ENCODE measurements around the gene CHCHD1.
"Not testable (repeated sequence)": the region's sequence is repeated elsewhere in the genome, so short reads cannot be mapped to it uniquely, and the experiment has no call there.

Gene CHCHD1

DNA sequence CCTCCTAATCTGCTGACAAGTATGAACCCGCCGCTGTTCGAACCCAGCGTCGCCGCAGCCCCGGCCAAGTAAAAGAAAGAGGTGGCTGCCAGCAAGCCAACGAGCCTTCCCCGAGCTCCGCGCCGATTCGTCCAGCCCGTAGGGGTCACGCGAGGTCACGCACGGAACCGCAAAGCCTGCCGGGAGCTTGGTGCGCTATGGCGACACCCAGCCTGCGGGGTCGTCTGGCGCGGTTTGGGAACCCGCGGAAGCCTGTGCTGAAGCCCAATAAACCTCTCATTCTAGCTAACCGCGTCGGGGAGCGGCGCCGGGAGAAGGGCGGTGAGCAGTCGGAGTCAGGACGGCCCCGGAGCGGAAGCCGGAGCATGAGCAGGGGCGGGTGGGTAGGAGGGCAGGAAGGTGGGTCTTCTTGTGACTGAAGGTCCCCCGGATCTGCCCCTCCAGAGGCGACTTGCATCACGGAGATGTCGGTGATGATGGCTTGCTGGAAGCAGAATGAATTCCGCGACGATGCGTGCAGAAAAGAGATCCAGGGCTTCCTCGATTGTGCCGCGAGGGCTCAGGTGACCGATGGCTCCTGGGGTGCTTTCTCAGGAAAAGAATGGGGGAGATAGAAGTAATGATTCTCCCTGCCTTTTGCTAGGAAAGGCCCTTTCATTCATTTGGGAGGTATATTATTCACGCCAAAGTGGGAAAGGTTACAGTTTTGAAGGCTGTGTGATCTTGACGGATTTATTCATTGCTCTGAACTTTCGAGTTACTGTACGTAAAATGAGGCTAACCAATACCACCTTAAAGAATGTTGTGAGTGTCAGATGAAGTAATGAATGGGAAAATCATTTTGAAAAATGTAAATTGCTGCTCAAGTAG is at the start of gene CHCHD1:
Gene CHCHD1 (plus strand): TSS at position 170 of the 870 bp plus-strand sequence. CDS start 28 bp downstream, at position 198.
- DNase-seq (ENCODE audit: low read depth in 2 of 2): peak; percentile 58 to 66

DNA sequence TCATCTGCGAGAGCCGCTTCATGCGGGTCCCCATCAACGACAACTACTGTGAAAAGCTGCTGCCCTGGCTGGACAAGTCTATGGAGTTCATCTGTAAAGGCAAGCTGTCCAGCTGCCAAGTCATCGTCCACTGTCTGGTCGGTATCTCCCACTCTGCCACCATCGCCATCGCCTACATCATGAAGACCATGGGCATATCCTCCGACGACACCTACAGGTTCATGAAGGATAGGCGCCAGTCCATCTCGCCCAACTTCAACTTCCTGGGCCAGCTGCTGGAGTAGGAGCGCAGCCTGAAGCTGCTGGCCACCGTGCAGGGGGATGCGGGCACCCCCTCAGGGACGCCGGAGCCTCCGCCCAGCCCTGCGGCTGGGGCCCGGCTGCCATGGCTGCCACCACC is 49.4 kb upstream of the CHCHD1 start:
- DNase-seq (ENCODE audit: low read depth in 2 of 2): no peak

DNA sequence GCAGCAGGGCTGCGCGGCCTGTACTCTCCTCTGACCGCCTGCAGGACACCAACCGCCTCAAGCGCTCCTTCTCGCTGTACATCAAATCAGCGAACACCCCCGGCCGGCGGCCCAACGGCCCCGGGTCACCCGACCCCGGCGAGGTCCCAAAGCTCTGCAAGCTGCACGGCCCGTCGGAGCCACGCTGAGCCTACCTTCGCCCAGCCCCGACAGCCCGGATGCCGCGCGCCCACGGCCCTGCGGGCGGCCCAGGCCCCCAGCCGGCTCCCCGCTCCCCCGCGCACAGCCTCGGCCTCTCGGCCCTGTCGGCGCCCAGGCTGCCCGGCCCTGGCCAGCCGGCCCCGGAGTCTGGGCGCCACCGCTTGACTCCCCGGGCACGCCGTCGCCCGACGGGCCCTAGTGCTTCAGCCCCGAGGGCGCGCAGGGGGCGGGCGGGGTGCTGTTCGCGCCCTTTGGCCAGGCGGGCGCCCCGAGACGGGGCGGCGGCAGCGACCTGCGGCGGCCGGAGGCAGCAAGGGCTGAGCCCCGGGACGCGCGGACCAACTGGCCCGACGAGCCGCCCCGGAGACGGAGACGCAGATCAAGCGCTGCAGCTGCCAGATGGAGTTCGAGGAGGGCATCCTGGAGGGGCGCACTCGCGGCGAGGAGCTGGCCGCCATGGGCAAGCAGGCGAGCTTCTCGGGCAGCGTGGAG is 48.8 kb upstream of the CHCHD1 start:
- no peak for DNase-seq (ENCODE audit: low read depth in 2 of 2)

DNA sequence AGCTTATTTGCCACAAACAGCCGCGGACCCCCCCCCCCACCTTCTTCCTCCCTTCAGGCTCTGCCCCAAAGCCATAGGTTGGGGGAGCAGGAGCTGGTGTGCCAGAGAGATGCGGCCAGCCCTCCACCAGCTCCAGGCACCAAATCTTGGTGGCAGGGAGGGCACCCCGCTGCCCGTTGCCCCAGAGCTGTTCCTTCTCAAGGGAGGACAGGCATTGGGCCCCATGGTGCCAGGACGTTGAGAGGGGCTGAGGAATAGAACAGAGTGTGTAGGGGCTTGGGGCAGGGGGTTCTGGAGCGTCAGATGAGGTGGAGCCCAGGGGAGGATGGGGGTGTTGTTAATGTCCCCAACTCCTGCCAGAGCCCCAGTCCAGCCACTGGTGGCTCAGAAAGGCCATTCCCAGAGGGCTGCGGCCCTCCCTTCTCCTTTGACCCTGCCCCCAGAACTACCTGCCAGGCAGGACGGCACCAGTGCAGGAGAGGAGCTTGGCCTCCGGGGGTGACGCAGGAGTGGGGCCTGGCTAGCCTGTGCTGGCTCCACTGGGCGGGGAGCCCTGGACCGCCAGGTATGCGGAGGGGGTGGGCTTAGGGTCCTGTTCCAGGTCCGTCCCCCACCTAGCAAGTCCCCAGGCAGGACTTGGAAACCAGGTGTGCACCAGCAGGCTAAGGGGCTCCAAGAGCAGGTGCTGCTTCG is 47.7 kb upstream of the CHCHD1 start:
- no peak for DNase-seq (ENCODE audit: low read depth in 2 of 2)

DNA sequence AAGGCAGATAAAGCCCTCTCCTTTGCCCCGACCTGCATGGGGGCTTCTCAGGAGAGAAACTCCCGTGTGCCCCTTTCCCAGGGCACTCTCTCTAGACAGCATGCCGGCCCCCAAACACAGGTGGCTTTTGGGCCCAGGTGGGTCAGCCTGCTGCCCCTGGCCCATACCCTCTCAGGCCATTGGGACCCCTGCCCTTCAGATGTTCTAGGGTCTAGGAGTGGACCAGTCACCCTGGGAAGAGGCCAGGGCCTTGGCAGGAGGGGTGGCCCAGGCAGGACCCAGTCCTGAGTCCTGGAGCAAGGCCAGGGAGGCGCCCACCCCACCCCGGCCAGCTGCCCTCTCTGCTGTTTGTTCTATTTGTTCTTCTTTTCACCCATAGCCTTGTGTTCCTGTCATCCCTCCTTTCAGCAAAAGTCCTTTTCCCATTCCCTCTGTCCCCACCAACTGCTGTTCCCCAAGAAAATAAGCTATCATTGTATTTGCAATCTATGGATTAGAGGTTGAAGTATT is 47.0 kb upstream of the CHCHD1 start:
- DNase-seq (ENCODE audit: low read depth in 2 of 2): no peak

DNA sequence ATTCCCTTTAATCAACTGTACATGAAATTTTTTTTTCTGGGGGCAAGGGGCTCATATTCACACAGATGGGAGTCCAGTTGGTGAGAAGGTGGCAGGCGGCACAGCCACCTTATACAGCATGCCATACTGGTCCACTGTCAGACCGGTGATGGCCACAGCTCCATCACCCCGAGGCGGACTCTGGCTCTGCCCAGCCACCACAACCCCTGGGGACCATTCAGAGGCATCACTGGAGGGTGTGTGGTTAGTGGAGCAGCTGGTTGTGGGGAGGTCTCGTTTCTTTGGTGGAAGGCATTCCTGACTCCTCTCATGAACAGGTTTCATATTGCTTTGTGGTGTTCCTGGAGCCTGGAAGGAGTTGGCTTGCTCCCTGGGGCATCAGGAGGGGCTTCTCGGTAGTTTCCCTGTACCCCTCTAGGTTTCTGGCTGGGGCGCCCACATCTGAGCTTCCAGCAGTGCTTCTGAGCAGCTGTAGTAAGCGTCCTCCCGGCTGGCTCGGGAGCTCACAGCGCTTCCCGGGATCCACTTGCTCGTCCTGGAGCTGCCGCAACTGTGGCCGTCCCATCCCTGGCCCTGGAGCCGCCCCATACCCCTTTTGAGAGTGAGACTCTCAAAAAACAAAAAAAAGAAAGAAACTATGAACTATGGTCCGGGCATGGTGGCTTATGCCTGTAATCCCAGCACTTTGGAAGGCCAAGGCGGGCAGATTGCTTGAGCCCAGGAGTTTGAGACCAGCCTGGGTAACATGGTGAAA is 41.2 kb upstream of the CHCHD1 start:
- DNase-seq (ENCODE audit: low read depth in 2 of 2): not testable (repeated sequence)

DNA sequence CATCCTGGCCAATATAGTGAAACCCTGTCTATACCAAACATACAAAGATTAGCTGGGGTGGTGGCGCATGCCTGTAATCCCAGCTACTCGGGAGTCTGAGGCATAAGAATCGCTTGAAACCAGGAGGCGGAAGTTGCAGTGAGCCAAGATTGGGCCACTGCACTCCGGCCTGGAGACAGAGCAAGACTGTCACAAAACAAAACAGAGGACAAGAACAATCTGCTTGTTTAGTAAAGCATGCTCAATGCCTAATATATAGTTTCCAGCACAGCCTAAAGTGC is 39.5 kb upstream of the CHCHD1 start:
- no peak for DNase-seq (ENCODE audit: low read depth in 2 of 2)

DNA sequence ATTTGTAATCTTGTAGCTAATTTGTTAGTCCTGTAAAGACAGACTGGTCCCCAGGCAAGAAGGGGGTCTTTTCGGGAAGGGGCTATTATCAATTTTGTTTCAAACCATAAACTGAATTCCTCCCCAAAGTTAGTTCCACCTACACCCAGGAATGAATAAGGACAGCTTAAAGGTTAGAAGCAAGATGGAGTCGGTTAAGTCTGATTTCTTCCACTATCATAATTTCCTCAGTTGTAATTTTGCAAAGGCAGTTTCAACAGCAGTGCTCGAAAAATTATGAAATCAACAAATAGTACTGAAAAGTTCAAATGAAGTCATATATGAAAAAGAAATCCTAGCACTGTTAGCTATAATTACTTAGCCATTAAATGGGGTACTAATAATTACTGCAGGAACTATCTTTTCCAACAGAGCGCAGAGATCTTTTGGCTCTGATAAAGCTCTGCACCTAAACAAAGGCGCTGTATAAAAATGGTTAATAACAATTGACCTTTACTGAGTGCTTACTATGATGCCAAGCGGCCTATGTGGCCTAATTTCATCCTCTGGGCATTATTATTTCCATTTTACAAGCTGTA is 38.4 kb upstream of the CHCHD1 start:
- no peak for DNase-seq (ENCODE audit: low read depth in 2 of 2)

DNA sequence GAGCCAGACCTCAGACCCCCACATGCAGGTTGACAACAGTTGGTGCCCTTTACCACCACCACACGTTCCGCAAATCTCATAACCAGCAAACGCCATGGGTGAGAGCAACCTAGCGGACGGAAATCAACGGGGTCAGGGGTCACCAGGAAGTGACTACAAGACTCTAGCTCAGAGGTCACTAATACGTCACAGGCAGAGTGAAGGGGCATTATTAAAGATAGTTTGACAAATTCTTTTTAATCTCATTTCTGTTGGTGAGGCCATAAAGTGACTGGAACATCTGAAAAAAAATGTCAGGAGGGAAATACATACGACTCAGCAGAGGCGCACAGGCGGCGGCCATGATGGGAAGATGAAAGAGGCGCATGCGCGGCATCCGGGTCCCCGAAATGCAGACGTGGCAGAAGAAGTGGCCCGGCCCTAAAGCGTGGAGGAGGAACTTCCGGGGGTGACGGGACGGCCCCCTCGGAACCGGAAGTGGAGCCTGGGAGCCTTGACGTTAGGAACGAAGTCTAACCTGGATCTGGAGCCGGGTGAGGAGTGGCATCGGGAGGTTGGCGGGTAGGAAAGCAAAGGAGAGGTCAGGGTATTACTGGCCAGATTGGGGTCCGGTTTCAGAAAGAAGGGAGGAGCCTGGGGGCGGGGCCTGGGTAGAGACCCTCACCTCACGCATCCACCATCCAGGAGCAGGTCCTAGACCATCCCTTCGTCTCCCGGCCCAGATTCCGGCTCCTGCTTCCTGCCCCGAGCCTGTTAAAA is 37.8 kb upstream of the CHCHD1 start, which contains the start of gene SEC24C:
Gene SEC24C (plus strand): TSS at position 468 of the 759 bp plus-strand sequence. CDS start 2,461 bp downstream, outside the sequence.
- peak; percentile 91 to 93 for DNase-seq (ENCODE audit: low read depth in 2 of 2)

DNA sequence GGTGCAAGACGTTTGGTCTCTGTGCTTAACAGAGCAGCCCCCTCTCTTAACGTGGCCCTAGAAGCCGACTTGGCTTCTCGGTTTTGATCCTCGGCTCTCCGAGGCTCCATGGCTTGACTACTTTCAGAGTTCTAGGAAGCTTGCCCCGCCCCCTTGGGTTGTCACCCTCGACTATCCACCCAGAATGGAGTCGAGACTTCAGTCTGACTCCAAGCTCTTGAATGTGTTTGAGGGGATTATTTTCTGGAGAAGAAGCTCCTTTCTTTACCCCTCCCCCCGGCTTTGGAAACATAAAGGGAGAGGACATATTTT is 37.2 kb upstream of the CHCHD1 start:
- DNase-seq (ENCODE audit: low read depth in 2 of 2): peak; percentile 20 to 23

DNA sequence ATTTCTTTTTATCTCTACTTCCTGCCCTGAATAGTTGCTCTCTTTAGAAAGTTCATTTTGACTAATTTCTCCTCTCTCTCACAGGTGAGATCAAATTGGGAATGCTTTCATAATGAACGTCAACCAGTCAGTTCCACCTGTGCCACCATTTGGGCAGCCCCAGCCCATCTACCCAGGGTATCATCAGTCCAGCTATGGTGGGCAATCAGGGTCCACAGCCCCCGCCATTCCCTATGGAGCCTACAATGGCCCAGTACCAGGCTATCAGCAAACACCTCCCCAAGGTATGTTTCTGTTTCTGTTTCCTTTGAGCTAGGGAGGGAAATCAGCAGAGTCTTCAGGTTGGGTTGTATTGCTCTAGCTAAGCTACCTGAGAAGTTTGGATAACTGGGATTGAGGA is 35.1 kb upstream of the CHCHD1 start:
- DNase-seq (ENCODE audit: low read depth in 2 of 2): no peak

DNA sequence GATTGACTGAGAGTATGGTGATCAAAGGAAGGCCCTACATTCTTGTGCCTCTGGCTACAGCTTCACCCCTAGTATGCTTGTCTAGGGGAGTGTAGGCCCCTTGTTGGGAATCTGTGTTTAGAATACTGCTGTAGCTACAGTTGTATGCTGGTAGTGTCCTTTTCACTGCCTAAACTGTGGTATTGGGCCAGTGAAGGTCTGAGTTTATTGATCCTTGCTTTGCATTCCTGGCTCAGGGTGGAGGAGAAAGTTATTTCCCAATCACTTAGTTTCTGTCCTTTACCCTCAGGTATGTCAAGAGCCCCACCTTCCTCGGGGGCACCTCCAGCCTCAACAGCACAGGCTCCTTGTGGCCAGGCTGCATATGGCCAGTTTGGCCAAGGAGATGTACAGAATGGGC is 31.0 kb upstream of the CHCHD1 start:
- DNase-seq (ENCODE audit: low read depth in 2 of 2): no peak

DNA sequence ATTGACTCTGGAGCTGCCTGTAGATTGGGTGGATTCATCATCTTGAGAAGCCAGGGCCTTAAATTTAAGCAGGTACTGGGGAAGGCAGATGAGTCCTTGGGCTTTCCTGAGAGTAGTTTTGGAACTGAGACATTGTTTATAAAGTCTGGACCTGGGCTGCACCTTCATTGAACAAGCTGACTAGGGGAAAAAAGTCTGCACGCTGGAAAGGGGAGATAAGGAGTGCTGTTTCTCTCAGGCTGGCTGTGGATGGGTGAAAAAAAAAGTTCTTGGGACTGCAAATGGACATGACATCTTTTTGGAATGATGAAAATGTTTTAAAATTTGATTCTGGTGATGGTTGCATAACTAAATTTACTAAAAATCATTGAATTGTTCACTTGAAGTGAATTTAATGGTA is 25.7 kb upstream of the CHCHD1 start:
- DNase-seq (ENCODE audit: low read depth in 2 of 2): no peak

DNA sequence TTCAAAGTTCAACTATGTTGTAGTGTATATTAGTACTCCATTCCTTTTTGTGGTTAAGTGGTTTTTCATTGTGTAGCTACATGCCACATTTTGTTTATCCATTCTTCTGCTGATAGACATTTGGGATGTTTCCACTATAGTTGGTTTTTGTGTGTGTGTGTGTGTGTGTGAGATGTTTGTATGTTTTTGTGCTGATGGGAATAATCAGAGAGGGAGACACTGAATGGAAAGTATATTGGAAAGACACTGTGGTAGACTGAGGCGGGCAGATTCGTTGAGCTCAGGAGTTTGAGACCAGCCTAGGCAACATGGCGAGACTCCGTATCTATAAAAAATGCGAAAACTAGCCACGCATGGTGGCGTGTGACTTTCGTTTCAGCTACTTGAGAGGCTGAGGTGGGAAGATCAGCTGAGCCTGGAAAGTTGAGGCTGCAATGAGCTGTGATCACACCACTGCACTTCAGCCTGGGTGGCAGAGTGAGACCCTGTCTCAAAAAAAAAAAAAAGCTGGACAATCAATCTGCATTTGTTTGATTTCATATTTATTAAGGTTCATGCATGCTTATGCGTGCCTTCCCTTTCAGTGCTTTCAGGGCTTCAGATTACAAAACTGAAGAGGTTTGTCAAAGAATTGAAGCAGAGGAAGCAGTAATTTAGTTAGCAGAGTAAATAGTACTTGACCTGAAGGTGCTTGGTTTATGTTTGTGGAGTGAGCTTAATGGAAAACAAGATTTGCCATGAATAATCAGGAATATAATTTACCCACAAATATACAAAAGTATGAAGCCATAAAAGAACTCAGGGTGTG is 22.9 kb upstream of the CHCHD1 start:
- no peak for DNase-seq (ENCODE audit: low read depth in 2 of 2)

DNA sequence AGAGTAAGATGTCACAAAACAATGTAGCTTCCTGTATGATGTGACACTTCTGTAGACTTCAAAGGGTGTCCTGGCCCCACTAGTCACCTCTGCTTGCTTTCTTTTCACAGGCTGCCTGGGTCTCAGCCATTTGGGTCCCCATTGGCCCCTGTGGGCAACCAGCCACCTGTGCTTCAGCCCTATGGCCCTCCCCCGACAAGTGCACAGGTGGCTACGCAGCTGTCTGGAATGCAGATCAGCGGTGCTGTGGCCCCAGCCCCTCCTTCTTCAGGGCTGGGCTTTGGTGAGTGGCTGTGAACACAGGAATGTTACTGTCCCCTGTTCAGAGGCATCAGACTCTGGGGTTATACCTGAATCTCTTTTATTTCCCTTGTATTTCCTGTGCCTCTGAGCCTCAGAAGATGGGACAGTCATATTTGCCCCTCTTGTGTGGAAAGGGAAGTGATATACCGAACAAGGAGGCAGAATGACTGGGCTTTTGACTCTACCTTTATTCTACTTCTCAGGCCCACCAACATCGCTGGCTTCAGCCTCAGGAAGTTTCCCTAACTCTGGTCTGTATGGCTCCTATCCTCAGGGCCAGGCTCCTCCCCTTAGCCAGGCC is 22.2 kb upstream of the CHCHD1 start:
- no peak for DNase-seq (ENCODE audit: low read depth in 2 of 2)

DNA sequence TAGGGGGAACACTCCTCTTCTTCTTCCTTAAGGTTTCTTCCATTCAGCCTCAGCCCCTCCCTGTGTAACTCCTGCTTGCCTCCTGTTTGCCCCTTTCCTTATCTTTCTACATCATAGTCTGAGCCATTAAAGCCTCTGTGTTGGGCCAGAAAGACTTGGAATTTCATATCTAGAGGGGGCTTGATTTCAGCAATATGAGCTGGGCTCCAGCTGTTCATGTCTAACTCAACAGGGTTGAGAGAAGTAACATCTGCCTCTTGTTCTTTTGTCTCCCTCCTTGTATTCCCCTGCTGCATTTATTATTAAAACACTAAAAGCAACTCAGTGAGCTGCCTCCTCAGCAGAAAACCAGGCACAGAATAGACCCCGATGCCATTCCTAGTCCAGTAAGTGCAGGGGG is 20.1 kb upstream of the CHCHD1 start:
- DNase-seq (ENCODE audit: low read depth in 2 of 2): no peak

DNA sequence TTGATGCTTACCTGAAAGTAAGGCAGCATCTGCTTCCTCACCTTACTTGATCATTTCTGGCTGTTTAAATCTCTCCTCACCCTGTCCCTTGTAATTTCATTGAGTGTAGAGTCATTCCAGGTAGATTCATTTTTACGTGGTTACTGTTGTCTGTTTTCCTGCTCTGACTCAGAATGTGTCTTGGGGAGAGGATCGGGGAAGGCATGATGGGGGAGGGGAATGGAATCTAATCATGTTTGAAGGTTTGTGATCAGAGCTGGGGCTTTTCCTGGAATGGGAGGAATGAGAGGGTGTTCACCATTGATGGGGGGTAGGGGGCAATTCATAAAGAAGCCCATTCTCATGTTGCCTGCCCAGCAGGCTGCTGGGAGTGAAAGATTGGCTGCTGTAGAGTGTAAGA is 18.9 kb upstream of the CHCHD1 start:
- DNase-seq (ENCODE audit: low read depth in 2 of 2): no peak

DNA sequence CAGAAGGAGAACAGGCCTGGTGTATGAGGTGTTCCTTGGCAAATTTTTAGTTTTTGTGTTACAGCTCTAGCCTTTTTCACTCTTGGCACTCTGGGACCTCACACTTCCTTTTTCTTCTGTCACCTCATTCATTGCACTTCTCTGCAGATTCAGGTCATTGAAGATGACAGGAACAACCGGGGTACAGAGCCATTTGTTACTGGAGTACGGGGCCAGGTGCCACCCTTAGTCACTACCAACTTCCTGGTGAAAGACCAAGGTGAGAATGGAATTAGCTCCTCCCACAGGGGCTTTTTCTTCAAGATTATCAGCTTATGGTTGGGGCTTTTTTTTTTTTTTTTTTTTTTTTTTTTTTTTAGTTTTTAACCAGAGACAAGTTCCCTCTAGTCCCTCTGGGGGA is 18.5 kb upstream of the CHCHD1 start:
- DNase-seq (ENCODE audit: low read depth in 2 of 2): no peak

DNA sequence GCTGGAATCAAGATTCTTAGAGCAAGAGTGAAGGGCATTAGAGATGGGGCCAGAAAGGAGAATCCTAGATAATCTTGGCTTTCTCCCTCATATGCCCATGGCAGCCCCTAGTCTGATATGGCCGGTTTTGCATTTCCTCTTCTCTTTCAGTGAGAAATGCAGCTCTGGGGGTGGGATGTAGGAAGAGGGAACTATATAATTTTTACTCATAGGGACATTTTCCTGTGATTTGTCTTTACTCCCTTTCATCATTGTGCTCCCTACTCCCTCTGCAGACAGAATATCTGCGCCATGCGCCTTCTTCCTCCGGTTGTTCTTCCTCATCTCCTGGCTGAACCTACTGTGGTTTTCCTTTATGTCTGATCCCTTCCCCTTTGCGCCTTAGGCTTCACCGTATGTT is 16.8 kb upstream of the CHCHD1 start:
- DNase-seq (ENCODE audit: low read depth in 2 of 2): no peak

DNA sequence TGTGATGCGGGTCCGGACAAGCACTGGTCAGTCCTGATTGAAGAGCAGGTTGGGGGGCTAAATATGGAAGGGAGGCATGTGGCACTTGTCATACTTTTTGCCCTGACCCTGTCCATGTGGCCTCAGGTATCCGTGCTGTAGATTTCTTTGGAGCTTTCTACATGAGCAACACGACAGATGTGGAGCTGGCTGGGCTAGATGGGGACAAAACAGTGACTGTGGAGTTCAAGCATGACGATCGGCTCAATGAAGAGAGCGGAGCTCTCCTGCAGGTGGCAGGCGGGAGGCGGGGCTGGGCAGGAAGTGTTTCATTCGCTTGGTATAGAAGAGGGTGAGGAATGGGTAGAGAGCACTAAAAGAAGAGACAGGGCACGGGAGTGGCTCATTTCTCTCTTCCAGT is 13.0 kb upstream of the CHCHD1 start:
- DNase-seq (ENCODE audit: low read depth in 2 of 2): no peak
